GM23338 (cell line): Measurements from ENCODE around the gene METTL14.
"Not testable (repeated sequence)": the region's sequence is repeated elsewhere in the genome, so short reads cannot be mapped to it uniquely, and the experiment has no call there.

Experiments
- CREB1 ChIP-seq: fragments of 250-450 bp; sonication (Bioruptor Pico); IDR thresholded peaks from 2 replicates; pipeline ENCODE4 v1.5.0; 2020; ENCODE audit warnings: low read depth, mild to moderate bottlenecking, moderate library complexity
- CTCF ChIP-seq, 2 experiments: fragments of 200-600 bp in 1 of 2; sonication (generic) in 1 of 2; conservative IDR thresholded peaks; 2 replicates each; pipeline versions ENCODE4 v1.5.1 to v1.6.1; 2016 to 2017; ENCODE audit warnings: antibody characterized with exemption in 2 of 2, low read depth in 2 of 2, mild to moderate bottlenecking in 2 of 2, moderate library complexity in 1 of 2
- EZH2 ChIP-seq: fragments of 200-600 bp; sonication (generic); IDR thresholded peaks from one replicate; pipeline ENCODE4 v1.8.0; 2017; ENCODE audit warnings: antibody characterized with exemption, mild to moderate bottlenecking, low read depth; ENCODE audit not compliant: unreplicated experiment
- EZH2phosphoT487 ChIP-seq: fragments of 200-600 bp; sonication (generic); IDR thresholded peaks from one replicate; pipeline ENCODE4 v1.8.1; 2018; ENCODE audit warnings: antibody characterized with exemption; ENCODE audit not compliant: unreplicated experiment
- JUNB ChIP-seq: IDR thresholded peaks from one replicate; pipeline ENCODE4 v1.6.1; 2016; ENCODE audit warnings: antibody characterized with exemption; ENCODE audit not compliant: unreplicated experiment
- NANOG ChIP-seq: IDR thresholded peaks from 2 replicates; pipeline ENCODE4 v1.6.1; 2016; ENCODE audit warnings: antibody characterized with exemption, borderline replicate concordance
- POLR2AphosphoS5 ChIP-seq: IDR thresholded peaks from 2 replicates; pipeline ENCODE4 v1.6.1; 2016; ENCODE audit warnings: antibody characterized with exemption, low read depth
- REST ChIP-seq: IDR thresholded peaks from one replicate; pipeline ENCODE4 v1.6.1; 2018; ENCODE audit warnings: antibody characterized with exemption; ENCODE audit not compliant: unreplicated experiment
- STAT1 ChIP-seq: IDR thresholded peaks from one replicate; pipeline ENCODE4 v1.6.1; 2016; ENCODE audit warnings: antibody characterized with exemption; ENCODE audit not compliant: unreplicated experiment
- ZNF114 ChIP-seq: fragments of 250-450 bp; sonication (Bioruptor Pico); IDR thresholded peaks from 2 replicates; pipeline ENCODE4 v1.5.0; 2020; ENCODE audit warnings: mild to moderate bottlenecking, moderate library complexity
- ZNF331 ChIP-seq: fragments of 250-450 bp; sonication (Bioruptor Pico); IDR thresholded peaks from 2 replicates; pipeline ENCODE4 v1.5.0; 2020; ENCODE audit warnings: low read depth, mild to moderate bottlenecking, moderate library complexity
- TF ChIP-seq, protein P1 (sequence below): IDR thresholded peaks from 2 replicates; pipeline ENCODE4 v1.6.1; 2016; ENCODE audit warnings: antibody characterized with exemption
- TF ChIP-seq, protein P2 (sequence below): fragments of 250-450 bp; sonication (Bioruptor Pico); IDR thresholded peaks from 2 replicates; pipeline ENCODE4 v1.5.0; 2020; ENCODE audit warnings: mild to moderate bottlenecking, moderate library complexity

DNA sequence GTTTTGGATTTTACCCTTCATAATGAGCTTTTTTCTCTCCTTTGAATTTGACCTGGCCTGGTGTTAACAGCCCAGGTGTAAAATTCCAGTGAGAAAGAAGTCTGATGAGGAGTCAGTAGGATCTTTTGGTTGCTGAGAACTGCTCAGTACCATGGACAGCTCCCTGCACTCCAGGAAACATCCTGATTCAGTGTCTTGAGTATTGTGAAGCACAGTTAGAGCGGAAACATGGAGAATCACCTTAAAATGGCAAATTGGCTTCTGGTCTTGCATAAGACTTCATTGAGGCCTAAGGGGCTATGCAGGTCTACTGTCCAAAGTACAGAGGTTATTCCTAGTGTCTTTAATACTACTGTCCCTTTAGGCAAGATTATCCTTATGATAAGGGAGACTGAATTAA lies 16.0 kb upstream of the METTL14 start:
- not testable (repeated sequence) for TF ChIP-seq CTCF (conservative IDR thresholded peaks at IDR 0.05; ENCODE audit: low read depth in 2 of 2); JUNB; EZH2phosphoT487; POLR2AphosphoS5; EZH2; ZNF114 (CRISPR knock-in tag); STAT1; ZNF331
- TF ChIP-seq, protein P1, sequence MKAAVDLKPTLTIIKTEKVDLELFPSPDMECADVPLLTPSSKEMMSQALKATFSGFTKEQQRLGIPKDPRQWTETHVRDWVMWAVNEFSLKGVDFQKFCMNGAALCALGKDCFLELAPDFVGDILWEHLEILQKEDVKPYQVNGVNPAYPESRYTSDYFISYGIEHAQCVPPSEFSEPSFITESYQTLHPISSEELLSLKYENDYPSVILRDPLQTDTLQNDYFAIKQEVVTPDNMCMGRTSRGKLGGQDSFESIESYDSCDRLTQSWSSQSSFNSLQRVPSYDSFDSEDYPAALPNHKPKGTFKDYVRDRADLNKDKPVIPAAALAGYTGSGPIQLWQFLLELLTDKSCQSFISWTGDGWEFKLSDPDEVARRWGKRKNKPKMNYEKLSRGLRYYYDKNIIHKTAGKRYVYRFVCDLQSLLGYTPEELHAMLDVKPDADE = peak; percentile 69; the same call in 1 of the 2 replicates
- TF ChIP-seq REST = peak; percentile 79
- peak; percentile 61; the same call in 1 of the 2 replicates for TF ChIP-seq CREB1 (CRISPR knock-in tag)
- TF ChIP-seq NANOG = peak; percentile 69; the same call in 1 of the 2 replicates
- TF ChIP-seq, protein P2, sequence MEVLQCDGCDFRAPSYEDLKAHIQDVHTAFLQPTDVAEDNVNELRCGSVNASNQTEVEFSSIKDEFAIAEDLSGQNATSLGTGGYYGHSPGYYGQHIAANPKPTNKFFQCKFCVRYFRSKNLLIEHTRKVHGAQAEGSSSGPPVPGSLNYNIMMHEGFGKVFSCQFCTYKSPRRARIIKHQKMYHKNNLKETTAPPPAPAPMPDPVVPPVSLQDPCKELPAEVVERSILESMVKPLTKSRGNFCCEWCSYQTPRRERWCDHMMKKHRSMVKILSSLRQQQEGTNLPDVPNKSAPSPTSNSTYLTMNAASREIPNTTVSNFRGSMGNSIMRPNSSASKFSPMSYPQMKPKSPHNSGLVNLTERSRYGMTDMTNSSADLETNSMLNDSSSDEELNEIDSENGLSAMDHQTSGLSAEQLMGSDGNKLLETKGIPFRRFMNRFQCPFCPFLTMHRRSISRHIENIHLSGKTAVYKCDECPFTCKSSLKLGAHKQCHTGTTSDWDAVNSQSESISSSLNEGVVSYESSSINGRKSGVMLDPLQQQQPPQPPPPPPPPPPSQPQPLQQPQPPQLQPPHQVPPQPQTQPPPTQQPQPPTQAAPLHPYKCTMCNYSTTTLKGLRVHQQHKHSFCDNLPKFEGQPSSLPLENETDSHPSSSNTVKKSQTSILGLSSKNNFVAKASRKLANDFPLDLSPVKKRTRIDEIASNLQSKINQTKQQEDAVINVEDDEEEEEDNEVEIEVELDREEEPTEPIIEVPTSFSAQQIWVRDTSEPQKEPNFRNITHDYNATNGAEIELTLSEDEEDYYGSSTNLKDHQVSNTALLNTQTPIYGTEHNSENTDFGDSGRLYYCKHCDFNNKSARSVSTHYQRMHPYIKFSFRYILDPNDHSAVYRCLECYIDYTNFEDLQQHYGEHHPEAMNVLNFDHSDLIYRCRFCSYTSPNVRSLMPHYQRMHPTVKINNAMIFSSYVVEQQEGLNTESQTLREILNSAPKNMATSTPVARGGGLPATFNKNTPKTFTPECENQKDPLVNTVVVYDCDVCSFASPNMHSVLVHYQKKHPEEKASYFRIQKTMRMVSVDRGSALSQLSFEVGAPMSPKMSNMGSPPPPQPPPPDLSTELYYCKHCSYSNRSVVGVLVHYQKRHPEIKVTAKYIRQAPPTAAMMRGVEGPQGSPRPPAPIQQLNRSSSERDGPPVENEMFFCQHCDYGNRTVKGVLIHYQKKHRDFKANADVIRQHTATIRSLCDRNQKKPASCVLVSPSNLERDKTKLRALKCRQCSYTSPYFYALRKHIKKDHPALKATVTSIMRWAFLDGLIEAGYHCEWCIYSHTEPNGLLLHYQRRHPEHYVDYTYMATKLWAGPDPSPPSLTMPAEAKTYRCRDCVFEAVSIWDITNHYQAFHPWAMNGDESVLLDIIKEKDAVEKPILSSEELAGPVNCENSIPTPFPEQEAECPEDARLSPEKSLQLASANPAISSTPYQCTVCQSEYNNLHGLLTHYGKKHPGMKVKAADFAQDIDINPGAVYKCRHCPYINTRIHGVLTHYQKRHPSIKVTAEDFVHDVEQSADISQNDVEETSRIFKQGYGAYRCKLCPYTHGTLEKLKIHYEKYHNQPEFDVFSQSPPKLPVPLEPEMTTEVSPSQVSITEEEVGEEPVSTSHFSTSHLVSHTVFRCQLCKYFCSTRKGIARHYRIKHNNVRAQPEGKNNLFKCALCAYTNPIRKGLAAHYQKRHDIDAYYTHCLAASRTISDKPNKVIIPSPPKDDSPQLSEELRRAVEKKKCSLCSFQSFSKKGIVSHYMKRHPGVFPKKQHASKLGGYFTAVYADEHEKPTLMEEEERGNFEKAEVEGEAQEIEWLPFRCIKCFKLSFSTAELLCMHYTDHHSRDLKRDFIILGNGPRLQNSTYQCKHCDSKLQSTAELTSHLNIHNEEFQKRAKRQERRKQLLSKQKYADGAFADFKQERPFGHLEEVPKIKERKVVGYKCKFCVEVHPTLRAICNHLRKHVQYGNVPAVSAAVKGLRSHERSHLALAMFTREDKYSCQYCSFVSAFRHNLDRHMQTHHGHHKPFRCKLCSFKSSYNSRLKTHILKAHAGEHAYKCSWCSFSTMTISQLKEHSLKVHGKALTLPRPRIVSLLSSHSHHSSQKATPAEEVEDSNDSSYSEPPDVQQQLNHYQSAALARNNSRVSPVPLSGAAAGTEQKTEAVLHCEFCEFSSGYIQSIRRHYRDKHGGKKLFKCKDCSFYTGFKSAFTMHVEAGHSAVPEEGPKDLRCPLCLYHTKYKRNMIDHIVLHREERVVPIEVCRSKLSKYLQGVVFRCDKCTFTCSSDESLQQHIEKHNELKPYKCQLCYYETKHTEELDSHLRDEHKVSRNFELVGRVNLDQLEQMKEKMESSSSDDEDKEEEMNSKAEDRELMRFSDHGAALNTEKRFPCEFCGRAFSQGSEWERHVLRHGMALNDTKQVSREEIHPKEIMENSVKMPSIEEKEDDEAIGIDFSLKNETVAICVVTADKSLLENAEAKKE = peak; percentile 84; the same call in 1 of the 2 replicates
